Duodenal mucosa (tissue), 2 donors: Measurements from ENCODE around the gene SCML2.
"Not testable (repeated sequence)": the region's sequence is repeated elsewhere in the genome, so short reads cannot be mapped to it uniquely, and the experiment has no call there.

Experiments used
- H3K27ac ChIP-seq: one replicate; pipeline ENCODE4 v1.7.0; 2013; ENCODE audit warnings: low read depth, low read length
- H3K27me3 ChIP-seq, 2 donors: one replicate each; pipeline ENCODE4 v1.7.0; 2013; ENCODE audit warnings: low read length in 2 of 2, control low read depth in 1 of 2; ENCODE audit not compliant: insufficient read depth in 2 of 2, control insufficient read depth in 1 of 2
- H3K36me3 ChIP-seq, 2 donors: one replicate each; pipeline ENCODE4 v1.7.0; 2013; ENCODE audit warnings: low read length in 2 of 2, control low read depth in 1 of 2; ENCODE audit not compliant: insufficient read depth in 2 of 2, control insufficient read depth in 1 of 2
- H3K4me1 ChIP-seq, 2 donors: one replicate each; pipeline ENCODE4 v1.7.0; 2013; ENCODE audit warnings: low read length in 2 of 2, control low read depth in 1 of 2; ENCODE audit not compliant: insufficient read depth in 2 of 2, control insufficient read depth in 1 of 2
- H3K4me3 ChIP-seq, 2 donors: one replicate each; pipeline ENCODE4 v1.7.0; 2013; ENCODE audit warnings: low read length in 2 of 2, low read depth in 1 of 2
- H3K9ac ChIP-seq, 2 donors: one replicate each; pipeline ENCODE4 v1.7.0; 2013; ENCODE audit warnings: low read length in 2 of 2, low read depth in 1 of 2
- H3K9me3 ChIP-seq, 2 donors: one replicate each; pipeline ENCODE4 v1.7.0; 2013; ENCODE audit warnings: low read length in 2 of 2, control low read depth in 1 of 2; ENCODE audit not compliant: control insufficient read depth in 1 of 2

Gene SCML2

DNA sequence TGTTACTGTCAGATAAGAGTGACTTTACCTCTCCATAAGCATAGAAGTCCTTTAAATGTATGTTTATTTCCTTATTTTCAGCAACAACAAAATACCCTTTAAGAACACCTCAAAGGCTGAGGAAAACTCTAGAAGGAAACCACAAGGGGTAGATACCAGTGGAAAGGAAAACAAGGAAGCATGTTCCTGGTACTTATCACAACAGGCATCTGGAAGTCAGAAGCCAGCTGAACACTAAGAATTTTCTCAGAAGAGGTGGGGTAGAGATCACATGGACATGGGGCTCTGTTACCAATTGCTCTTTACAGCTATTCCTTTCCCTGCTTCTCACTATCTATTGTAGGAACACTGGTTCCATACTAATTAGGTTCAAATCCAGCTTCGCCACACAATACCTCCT lies 82.3 kb downstream of the SCML2 start:
- no peak overlapping the region for H3K9ac ChIP-seq
- no peak overlapping the region for H3K4me3 ChIP-seq
- H3K4me1 ChIP-seq: no peaks in the 10 kb centered on the region
- H3K27ac ChIP-seq: no peak overlapping the region
- no peaks in the 10 kb centered on the region for H3K27me3 ChIP-seq
- no peaks in the 10 kb centered on the region for H3K36me3 ChIP-seq
- no peaks in the 10 kb centered on the region for H3K9me3 ChIP-seq

- no peak overlapping the region for H3K27ac ChIP-seq
- H3K4me3 ChIP-seq: no peak overlapping the region
- no peaks in the 10 kb centered on the region for H3K4me1 ChIP-seq
- no peaks in the 10 kb centered on the region for H3K36me3 ChIP-seq
- no peak overlapping the region for H3K9ac ChIP-seq
- no peaks in the 10 kb centered on the region for H3K27me3 ChIP-seq
- H3K9me3 ChIP-seq: no peaks in the 10 kb centered on the region
Measured at GRCh38 chrX:18271725-18272124, 82.8 kb downstream of the SCML2 start.

- Histone ChIP-seq H3K4me3 (no peak overlapping the region), H3K36me3 (no peaks in the 10 kb centered on the region)
Measured at GRCh38 chrX:18271309-18271708, 83.2 kb downstream of the SCML2 start.

GRCh38 chrX:18255059-18255458 lies 99.4 kb downstream of the SCML2 start:
- no peaks in the 10 kb centered on the region for H3K4me1 ChIP-seq
- no peak overlapping the region for H3K27ac ChIP-seq
- H3K36me3 ChIP-seq: no peaks in the 10 kb centered on the region
- no peaks in the 10 kb centered on the region for H3K9me3 ChIP-seq
- no peak overlapping the region for H3K9ac ChIP-seq
- H3K4me3 ChIP-seq: no peak overlapping the region
- H3K27me3 ChIP-seq: no peaks in the 10 kb centered on the region

More at GRCh38 chrX:18271309-18271708, 83.2 kb downstream of the SCML2 start:
- H3K9ac ChIP-seq: no peak overlapping the region
- H3K4me1 ChIP-seq: no peaks in the 10 kb centered on the region
- no peaks in the 10 kb centered on the region for H3K27me3 ChIP-seq
- H3K9me3 ChIP-seq: no peaks in the 10 kb centered on the region
- no peak overlapping the region for H3K27ac ChIP-seq

- Histone ChIP-seq H3K9ac (no peak overlapping the region), H3K27me3 (no peaks in the 10 kb centered on the region), H3K9me3 (no peaks in the 10 kb centered on the region), H3K27ac (no peak overlapping the region), H3K4me1 (no peaks in the 10 kb centered on the region), H3K4me3 (no peak overlapping the region), H3K36me3 (no peaks in the 10 kb centered on the region)
Measured at GRCh38 chrX:18252644-18253359, 101.7 kb downstream of the SCML2 start.

DNA sequence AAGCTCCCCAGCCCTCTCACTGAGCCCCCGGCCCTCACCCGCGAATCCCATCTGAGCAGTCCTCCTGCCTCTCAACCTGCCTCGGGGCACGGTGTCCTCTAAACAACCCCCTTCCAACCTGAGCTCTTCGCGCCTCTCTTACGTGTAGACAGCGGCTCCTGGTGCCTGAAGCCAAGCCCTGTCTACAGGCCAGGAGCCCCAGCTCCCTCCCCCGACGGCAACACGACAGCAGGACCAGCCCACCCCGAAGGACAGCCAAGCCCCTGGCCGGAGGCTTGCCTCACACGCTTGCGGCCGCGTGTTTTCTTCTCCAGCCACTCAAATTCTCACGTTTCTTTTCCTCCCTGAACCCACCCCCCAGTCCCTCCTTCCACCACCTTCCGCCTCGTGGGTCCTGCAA lies 124.8 kb downstream of the SCML2 start:
- not testable (repeated sequence) for H3K9me3 ChIP-seq, H3K36me3 ChIP-seq, H3K27me3 ChIP-seq, H3K9ac ChIP-seq, H3K4me3 ChIP-seq, H3K4me1 ChIP-seq, H3K27ac ChIP-seq

DNA sequence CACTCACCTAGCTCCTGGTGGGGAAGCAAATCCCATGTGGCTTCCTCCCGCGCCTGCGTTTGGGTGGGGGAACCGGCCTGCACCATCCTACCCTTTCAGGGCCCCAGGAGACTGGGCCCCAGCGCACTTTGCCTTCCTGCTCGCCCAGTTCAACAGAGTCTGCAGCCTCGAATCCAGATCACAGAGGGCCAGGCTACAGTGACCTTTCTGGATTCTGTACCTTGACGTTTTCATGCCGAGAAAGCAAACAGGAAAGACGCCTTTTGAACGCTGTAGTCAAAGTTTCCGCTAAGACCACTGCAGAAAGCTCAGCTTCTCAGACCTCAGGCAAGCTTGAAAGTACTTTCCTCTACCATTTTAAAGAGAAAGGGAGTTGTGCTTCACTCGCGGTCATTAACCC lies 126.4 kb downstream of the SCML2 start:
- H3K9me3 ChIP-seq: no peaks in the 10 kb centered on the region
- H3K27me3 ChIP-seq: no peaks in the 10 kb centered on the region
- no peaks in the 10 kb centered on the region for H3K4me1 ChIP-seq
- H3K9ac ChIP-seq: no peak overlapping the region
- H3K36me3 ChIP-seq: no peaks in the 10 kb centered on the region
- no peak overlapping the region for H3K4me3 ChIP-seq
- no peak overlapping the region for H3K27ac ChIP-seq

DNA sequence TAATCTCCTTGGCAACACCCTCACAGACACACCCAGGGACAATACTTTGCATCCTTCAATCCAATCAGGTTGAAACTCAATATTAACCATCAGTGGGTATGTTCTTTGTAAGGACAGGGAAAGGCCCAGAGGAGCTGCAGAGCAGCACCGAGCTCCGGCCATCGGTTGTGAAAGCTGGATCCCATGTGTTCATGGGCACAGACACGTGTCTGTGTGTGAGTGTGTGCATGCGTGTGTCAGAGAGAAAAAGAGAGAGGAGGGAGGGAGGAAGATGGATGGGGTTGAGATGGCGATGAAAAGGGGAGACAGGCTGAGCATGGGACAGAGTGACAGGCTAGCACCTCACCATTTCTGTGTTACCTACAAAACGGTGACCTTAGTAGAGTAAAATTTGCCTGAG lies 127.0 kb downstream of the SCML2 start:
- no peaks in the 10 kb centered on the region for H3K4me1 ChIP-seq
- H3K27me3 ChIP-seq: no peaks in the 10 kb centered on the region
- H3K36me3 ChIP-seq: no peaks in the 10 kb centered on the region
- no peak overlapping the region for H3K9ac ChIP-seq
- no peaks in the 10 kb centered on the region for H3K9me3 ChIP-seq
- no peak overlapping the region for H3K27ac ChIP-seq
- no peak overlapping the region for H3K4me3 ChIP-seq

- Histone ChIP-seq H3K4me3 (no peak within 1 kb of the TSS), H3K27me3 (no peaks in the 10 kb centered on the region), H3K27ac (no peak within 1 kb of the TSS), H3K36me3 (no peaks in the 10 kb centered on the region), H3K9ac (no peak within 1 kb of the TSS), H3K9me3 (no peaks in the 10 kb centered on the region), H3K4me1 (no peaks in the 10 kb centered on the region)
Measured at GRCh38 chrX:18220786-18221185, 133.7 kb downstream of the SCML2 start, which contains the start of gene BEND2. Gene BEND2 (minus strand): TSS chrX:18220886. CDS start chrX:18220750, 136 bp downstream.

GRCh38 chrX:18210470-18210869 lies 144.0 kb downstream of the SCML2 start:
- H3K9me3 ChIP-seq: no peaks in the 10 kb centered on the region
- no peaks in the 10 kb centered on the region for H3K4me1 ChIP-seq
- H3K9ac ChIP-seq: no peak overlapping the region
- no peaks in the 10 kb centered on the region for H3K36me3 ChIP-seq
- no peak overlapping the region for H3K4me3 ChIP-seq
- no peak overlapping the region for H3K27ac ChIP-seq
- H3K27me3 ChIP-seq: no peaks in the 10 kb centered on the region
